GM12801 (cell line): ENCODE results near the gene SPON1.

ENCODE experiments used
- TF ChIP-seq, protein P1 (sequence below): IDR thresholded peaks from one replicate; pipeline ENCODE4 v1.5.1; 2011; ENCODE audit warnings: control low read depth; ENCODE audit not compliant: insufficient read length; ENCODE audit errors: extremely low read depth

SPON1 gene

DNA sequence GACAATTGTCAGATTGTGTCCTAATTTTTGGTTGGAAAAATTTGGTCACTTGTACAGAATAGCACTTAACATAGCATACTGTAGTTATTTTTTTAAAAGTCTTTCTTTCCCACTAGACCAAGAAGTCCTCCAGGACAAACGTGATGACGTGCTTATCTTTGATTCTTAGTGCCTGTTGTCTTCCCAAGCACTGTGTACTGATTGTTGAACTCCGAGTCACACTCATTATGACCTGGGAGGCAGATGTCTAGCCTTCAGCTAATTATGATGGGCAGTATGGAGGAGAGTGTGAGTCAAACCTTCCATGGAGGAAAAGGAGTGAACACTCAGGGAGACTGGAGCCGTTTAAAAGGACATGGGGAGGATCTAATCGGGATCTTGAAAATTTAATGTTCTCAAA, 119.8 kb downstream of the SPON1 start:
- TF ChIP-seq, protein P1, sequence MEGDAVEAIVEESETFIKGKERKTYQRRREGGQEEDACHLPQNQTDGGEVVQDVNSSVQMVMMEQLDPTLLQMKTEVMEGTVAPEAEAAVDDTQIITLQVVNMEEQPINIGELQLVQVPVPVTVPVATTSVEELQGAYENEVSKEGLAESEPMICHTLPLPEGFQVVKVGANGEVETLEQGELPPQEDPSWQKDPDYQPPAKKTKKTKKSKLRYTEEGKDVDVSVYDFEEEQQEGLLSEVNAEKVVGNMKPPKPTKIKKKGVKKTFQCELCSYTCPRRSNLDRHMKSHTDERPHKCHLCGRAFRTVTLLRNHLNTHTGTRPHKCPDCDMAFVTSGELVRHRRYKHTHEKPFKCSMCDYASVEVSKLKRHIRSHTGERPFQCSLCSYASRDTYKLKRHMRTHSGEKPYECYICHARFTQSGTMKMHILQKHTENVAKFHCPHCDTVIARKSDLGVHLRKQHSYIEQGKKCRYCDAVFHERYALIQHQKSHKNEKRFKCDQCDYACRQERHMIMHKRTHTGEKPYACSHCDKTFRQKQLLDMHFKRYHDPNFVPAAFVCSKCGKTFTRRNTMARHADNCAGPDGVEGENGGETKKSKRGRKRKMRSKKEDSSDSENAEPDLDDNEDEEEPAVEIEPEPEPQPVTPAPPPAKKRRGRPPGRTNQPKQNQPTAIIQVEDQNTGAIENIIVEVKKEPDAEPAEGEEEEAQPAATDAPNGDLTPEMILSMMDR: no peak

DNA sequence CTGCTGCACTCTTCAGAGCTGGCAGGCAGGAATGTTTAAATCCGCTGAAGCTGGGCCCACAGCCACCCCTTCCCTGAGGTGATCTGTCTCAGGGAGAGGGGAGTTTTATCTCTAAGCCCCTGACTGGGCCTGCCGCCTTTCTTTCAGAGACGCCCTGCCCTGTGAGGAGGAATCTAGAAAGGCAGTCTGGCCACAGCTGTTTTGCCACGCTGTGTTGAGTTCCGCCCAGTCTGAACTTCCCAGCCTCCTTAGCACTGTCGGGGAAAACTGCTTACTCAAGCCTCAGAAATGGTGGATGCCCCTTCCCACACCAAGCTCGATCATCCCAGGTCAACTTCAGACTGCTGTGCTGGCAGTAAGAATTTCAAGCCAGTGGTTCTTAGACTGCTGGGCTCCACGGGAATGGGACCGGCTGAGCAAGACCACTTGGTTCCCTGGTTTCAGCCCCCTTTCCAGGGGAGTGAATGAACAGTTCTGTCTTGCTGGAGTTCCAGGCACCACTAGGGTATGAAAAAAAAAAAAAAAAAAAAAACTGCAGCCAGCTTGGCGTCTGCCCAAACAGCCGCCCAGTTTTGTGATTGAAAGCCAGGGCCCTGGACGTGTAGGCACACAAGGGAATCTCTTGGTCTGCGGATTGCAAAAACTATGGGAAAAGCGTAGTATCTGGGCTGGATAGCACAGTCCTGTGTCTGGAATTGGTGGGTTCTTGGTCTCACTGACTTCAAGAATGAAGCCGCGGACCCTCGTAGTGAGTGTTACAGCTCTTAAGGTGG, 127.4 kb downstream of the SPON1 start:
- TF ChIP-seq, protein P1: no peak

DNA sequence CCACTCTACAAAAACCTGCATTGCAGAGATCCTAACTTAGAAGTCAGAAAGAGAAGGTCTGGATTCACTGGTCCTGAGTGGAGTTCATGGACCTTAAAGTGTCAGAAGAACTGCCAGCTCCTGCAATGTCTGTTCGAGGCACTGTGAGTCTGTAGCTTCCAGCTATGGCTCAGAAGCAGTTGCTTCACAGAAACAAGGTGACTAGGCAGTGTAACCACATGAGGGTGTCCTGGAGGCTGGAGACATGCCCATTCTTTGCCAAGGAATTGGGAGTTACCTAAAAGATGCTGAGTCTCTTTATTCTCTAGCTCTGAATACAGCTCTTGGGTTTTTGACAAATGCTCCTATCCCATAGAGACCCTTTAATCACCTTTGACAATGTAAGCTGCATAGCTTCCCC, 130.5 kb downstream of the SPON1 start:
- TF ChIP-seq, protein P1: no peak

DNA sequence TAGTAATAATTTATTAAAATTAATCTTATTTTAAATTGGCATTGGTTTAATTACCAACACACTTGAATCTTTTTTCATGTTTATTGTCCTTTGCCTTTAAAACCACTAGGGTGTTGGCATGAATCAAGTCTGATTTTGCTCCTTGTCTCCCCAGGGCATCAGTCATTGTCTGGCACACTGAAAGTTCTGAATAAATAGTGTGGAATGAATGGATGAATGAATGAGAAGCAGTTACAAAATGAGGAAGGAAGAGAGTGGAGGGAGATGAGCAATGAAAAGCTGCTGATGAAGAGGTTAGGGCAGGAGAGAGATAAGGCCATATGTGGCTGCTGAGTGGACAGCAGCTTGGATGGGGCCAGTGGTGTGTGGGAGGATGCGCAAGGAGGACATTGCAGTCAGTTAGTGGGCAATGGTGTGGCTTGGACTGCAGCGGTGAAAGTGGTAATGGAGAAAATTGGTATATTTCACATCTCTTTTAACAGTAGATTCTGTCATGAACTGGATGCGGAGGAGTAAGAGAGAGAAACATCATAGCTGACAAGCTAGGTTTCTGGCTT, 132.0 kb downstream of the SPON1 start:
- TF ChIP-seq, protein P1: no peak

DNA sequence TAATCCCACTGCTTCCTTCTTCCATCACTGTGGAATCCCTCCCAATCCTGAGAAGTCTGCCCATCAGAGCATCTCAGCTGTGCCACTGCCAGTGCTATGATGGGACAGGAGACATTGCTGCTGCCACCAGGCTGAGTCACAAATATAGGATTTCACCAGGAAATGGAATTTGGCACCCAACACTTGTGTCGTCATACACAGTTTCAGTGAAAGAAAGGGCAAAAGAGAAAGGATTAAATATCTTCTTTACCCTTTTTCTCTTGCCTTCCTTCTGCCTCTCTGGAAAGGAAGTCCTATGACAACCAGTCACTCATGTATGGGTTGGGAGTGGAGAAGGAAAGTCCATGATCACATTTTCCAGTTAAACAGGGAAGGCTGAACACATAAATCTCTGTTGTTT, 133.4 kb downstream of the SPON1 start:
- TF ChIP-seq, protein P1: no peak

DNA sequence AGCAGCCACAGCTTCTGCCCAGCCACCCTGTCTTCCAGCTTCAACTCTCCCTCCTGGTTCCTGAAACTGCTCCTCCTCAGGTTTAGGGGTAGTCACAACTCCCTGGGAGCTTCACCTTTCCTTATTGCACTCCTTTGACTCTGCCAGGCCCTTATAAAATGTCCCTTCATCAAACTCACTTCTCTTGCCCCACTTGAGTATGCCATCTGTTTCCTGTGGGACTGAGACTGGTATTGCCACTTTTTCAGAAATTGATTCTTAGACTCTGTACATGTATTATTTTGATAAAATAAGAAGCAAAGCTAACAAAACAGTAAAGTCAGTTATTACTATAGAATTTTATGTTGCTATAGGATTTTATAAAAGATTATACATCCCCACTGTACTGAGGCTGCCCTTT, 134.1 kb downstream of the SPON1 start:
- TF ChIP-seq, protein P1: no peak

DNA sequence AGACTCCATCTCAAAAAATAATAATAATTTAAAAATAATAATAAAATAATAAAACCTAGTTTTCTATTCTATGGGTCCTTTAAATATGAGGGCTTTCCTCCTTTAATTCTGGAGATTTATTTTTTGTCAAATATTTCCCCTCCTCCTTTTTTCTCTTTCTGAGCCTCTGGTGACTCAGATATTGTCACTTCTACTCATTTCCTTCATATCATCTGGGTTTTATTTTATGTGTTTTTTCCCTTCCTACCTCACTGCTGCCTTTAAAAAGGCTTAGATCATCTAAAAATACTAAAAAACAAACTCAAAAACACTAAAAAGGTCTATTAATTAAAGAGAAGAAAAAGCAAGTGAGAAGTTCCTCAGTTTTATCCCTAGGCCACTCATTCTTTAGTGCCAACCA, 138.9 kb downstream of the SPON1 start:
- TF ChIP-seq, protein P1: no peak
